ENCODE data around the gene KAT6B.
"Not testable (repeated sequence)": the region's sequence is repeated elsewhere in the genome, so short reads cannot be mapped to it uniquely, and the experiment has no call there.

Gene KAT6B

DNA sequence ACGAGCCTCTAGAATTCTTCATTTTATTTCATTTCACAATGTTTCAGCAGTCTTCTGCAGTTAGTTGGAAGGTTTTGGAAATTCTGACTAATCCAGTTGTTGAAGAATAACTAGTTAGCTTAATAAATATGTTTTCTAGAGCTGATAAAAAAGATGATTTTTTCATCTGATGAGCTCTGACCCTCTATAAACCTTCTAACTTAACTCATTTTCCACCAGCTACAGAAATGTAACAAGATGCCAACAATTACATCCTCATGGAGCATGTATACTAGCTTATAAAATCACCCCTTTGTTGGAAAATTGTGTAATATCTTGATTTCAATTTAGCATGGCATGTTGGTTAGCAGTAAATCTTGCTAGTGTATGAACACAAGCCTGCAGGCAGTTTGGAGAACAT is 33.1 kb downstream of the KAT6B start:
- no peak for DNase-seq (ENCODE audit: low spot score)

DNA sequence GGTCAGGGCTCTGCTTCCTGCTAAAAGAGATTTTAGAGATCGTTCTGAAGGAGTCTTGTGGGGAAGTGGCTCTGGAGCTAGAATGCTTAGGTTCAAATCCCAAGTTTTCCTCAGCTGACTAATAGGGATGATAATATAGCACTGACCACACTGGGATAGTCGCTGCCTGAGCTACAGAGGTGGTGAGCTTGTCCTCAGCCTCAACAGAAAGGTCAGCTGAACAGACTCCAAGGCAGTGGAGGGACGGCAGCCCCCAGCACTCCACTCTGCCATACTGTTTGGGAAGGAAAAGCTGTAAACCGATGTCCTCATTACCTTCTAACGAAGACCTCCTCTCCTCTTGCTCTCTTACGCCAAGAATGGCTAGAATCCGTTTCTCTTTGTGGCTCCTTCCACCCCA is 36.2 kb downstream of the KAT6B start:
- no peak for DNase-seq (ENCODE audit: low spot score)

DNA sequence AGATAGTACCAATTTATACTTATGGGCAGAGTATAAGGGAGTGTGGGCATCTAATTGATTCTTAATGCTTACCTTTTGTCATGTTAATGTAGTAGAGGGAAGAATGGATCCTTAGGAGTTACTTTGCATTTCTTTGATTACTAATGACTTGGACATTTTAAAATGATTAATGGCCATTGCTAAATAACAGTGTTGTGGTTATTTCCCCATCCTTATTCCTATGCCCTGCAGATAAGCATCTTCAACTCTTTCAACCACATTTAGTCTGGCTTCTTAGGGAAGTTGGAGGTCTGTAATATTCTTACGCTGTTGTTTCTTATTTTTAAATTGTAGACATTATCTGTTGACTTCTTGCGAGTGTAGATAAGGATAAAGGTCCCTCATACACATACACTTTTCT is 37.2 kb downstream of the KAT6B start:
- no peak for DNase-seq (ENCODE audit: low spot score)

DNA sequence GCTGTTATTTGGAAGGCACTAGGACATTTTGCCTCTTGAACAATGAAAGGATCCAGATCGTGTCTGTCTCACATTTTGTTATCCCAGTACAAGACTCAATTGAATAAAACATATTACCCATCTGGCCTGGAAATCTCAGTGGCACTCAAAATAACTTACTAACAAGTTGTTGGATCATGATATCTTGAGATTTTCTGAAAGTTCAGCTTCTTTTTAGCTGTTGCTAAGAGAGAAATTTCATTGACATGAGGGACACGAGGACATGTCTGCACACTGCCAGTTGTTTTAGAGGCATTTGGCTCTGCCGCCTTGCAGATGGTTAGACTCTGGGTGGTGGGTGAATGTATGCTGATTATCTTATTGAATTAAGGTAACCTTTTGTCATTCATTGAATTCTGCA is 41.0 kb downstream of the KAT6B start:
- no peak for DNase-seq (ENCODE audit: low spot score)

DNA sequence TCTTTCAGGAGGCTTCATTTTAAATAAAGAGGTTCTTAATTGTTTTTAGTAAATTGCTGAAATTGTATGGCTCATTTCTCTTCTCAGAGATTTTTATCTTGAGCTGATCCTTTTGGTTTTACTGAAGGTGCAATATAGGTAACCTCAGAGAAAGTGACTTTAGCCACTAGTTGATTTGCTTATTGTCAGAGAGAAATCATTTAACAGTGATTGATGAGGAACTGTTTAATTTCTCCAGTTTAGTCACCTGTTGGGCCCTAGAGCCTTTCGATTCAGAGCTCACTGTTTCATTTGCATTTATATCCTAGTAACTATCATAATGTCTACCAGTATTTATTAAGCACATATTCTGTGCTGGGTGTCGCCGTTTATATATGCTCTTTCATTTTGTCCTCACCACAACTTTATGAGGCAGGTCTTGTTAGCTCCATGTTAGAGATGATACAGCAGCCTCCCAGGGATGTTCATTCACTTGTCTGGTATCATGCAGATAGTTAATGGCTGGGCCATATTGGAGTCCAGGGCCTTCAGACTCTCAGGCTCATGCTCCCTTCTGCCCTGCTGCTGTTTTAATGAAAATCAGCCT is 42.1 kb downstream of the KAT6B start:
- DNase-seq (ENCODE audit: low spot score) = no peak

DNA sequence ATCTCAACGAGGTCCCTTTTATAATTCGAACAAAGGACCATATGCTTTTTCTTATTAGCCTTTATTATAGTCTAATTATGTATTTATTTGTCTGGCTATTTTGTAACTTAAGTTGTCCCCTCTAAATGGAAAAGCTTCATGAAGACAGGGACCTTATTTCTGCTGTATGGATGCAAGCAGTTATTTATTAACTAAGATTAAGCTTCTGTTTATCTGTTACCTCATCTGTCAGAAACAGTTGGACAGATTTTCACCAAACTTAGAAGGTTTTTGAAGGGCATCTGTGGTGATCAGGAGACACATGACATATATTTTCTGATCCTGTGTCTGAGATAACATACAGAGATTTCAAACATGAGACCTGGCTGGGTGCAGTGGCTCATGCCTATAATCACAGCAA is 43.2 kb downstream of the KAT6B start:
- no peak for DNase-seq (ENCODE audit: low spot score)

DNA sequence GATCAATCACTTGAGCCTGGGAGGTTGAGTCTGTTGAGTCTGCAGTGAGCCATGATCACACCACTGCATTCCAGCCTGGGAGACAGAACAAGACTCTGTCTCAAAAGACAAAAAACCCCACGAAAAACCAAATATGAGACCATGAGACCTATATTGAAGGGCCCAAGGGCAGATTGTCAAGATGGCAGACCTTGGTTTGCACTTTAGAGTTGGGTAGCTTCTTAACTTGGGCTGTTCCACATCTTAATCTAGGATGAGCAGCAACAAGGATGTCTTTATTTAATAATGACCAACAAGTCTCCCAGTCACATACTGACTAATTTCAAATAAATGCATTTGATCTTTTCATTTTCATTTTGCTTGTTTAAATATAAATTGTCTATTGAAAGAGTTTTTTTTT is 43.8 kb downstream of the KAT6B start:
- no peak for DNase-seq (ENCODE audit: low spot score)

DNA sequence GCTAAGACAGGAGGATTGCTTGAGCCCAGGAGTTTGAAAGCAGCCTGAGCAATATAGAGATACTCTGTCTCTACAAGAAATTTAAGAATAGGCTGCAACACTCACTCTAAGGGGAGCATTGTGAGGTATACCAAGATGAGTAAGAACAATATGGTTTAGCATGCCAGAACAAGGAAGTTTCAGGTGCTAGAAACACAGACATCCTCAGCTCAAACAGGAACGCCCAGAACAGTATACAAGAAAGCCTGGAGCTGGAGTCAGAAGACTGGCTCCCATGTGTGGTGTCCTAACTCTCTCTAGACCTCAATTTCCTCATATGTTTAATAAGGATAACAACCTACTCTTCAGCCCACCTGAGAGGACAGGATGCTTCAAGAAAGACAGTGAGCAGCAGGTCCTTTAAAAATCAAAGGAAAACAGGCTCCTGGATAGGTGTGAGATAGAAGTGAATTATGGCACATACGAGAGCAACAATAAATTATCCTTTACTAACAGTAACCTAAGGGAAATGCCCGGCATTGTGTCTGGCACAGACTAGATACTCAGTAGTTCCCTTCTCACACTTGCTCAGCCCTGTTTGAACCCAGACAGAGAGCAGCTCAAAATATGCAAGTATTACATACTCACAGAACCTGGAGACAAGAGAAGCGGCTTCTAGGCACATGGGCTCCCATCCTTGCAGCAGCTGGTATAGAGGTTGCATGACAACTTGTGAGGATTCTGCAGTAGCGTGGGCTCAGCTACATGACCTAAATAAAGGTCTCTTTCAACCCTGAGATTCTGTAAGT is 45.4 kb downstream of the KAT6B start:
- no peak for DNase-seq (ENCODE audit: low spot score)

DNA sequence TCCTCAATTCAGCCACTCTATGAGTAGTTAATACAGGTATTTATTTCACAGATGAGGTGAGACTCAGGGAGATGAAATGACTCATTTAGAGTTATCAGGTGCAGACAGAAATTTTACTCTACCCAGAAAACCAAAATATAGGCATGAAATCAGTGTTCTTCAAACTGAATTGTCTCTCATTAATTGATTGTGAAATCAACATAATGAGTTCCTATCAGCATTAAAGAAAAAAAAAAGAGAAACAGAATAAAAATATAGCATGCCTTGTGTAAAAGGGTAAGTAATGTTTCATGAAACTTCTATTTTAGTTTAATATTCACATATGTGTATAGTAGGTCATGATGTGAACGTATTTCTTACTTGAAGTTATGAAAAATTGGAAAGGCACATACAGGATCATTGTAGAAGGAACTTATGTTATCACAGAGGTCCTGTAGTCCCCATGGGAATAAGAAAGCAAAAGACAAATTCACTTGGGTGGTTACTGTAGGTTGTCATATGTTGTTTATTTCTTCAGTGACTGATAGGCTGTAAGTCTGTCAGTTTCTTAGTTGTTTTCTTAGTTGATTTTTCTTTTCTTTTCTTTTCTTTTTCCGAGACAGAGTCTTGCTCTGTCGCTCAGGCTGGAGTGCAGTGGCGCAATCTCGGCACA is 47.5 kb downstream of the KAT6B start:
- no peak for DNase-seq (ENCODE audit: low spot score)

DNA sequence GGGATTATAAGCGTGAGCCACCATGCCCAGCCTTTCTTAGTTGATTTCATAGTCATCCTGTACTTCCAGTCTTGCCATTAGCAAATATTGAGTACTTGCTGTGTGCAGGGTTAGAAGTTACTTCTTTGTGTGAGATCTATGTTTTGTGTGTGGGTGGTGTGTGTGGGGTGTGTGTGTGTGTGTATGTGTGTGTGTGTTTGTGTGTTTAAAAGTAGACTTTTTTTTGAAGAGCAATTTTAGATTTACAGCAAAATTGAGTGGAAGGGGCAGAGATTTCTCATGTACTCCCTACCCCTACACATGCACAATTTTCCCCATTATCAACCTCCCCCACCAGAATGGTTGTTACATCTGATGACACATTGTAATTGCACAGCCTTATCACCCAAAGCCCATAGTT is 48.2 kb downstream of the KAT6B start:
- no peak for DNase-seq (ENCODE audit: low spot score)

DNA sequence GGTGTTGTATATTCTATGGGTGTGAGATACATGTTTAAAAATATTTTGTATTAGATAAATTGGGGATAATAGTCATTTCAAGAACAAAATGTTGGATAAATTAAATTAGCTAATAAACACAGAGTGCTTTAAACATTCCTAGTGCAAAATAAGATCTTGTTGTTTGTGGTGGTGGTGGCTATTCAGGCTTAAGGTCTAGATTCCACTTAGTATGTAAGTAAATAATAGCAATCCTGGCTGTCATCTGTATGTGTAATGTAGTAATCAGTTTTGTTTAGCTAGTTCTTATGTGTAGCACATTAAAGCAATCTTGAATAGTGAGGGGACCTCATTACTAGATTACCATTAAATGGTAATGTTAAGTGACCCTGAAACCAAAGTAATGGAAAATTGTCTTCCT is 48.7 kb downstream of the KAT6B start:
- no peak for DNase-seq (ENCODE audit: low spot score)

DNA sequence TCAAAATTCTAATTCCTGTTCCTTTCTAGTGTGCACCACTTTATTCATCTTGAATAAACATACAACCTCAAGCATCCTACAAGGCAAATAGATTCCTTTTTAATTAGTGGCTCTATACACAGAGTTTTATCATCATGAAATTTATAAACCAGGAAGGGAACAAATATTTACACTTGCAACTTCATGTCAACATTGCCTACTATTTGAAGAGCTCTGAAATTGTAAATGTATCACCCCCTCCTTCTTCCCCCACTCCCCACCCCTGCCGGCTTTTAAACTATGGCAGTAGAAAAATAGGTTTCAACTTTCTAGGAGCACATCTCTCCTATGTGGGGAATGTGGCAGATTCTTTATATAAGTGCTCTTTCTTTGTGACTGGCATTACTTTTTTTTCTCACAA is 49.6 kb downstream of the KAT6B start:
- DNase-seq (ENCODE audit: low spot score) = no peak

DNA sequence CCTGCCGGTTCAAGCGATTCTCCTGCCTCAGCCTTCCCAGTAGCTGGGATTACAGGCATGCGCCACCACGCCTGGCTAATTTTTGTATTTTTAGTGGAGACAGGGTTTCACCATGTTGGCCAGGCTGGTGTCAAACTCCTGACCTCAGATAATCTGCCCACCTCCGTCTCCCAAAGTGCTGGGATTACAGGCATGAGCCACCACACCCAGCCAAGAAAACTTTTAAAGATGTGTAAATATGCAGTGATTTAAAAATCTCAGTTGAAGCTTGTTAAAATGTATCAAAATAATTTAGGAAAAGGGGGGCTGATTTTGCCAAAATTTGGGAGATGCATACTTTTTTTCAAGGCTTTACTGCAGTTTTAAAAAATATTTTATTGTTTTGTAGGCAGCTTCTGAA is 50.7 kb downstream of the KAT6B start:
- DNase-seq (ENCODE audit: low spot score) = not testable (repeated sequence)

DNA sequence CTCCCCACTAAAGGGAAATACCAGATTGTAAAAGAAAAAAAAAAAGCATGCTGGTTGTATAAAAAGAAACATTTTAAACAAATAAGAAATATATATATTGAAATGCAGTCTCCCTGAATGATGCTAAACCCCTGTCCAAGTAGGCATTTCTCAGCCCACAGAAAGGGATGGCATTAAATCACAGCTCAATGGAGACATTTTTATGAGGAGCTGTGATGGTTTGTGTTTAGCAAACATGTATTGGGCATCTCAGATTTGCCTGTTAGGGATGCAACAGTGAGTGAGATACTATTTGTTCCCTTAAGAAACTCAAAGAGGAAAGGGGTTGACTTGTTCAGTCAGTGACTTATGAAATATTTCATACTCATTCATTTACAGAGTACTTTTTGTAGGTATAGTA is 51.5 kb downstream of the KAT6B start:
- no peak for DNase-seq (ENCODE audit: low spot score)

DNA sequence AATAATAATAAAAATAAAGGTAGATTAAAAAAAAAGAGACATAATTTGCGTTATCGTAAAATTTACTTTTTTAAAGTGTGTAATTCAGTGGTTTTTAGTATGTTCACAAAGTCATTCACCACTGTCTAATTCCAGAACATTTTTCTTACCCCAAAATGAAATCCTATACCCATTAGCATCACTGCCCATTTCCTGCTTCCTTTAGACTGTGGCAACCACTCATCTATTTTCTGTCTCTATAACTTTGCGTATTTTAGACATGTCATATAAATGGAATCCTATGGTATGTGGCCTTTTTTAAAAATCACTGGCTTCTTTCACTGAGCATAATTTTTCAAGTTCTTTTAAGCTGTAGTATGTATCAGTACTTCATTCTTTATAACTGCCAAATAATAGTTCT is 53.6 kb downstream of the KAT6B start:
- no peak for DNase-seq (ENCODE audit: low spot score)

DNA sequence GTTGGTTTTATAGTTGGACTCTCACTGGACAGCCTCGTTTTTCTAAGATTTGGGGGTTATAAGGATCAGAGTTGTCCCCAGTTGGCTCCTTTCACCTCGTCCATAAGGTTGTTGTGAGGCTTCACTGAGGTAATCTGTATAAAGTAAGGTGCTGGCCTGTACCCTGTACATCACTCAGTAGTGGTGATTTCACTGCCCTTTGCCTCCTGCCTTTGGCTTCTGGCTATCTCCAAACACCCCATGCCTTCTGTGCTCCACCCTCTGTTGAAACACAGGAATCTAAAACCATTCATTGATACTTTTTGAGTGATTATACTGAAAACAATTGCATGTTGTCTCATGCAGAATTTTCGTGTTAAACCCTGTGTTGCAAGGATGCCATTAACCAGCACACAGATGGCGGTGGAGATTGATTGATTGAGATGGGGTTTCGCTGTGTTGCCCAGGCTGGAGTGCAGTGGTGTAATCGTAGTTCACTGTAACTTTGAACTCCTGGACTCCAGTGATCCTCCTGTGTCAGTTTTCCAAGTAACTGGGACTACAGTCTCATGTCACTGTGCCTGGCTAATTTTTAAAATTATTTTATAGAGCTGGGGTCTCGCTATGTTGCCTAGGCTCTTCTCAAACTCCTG is 55.0 kb downstream of the KAT6B start:
- no peak for DNase-seq (ENCODE audit: low spot score)

DNA sequence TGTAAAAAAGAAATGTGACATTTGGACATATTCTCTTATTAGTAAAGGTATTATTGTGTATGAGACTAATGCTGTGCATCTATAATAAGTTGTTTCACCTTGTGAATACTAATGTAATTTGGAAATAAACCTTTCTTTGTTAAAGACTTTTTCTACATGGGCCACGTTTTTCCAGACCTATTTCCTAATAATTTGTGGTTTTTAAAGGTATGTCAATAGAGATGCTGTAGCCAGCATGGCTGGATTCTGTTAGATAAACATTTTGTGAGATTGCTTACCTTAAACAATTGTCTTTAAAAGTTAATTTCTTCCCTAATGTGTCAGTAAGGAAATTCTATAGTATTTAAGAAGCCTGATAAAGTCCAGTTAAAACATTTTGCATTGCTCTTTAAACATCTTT is 56.0 kb downstream of the KAT6B start:
- DNase-seq (ENCODE audit: low spot score) = no peak

DNA sequence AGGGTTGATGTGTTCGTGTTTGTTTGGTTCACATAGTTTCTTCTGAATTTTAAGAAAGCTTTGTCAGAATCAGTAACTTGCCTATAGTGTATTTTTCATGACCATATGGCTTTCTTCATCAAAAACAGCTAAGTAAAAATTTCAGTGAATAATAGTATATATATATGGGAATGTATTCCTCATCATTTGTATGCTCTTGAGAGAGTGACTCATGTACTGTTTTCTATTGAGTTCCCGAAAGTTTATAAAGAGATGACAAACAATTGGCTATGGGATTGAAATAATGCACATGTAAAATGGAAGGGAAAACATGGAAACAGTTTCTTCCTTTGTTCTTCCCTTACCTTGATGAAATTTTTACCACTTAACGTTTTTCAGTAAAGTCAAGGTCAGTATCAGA is 56.4 kb downstream of the KAT6B start:
- no peak for DNase-seq (ENCODE audit: low spot score)

DNA sequence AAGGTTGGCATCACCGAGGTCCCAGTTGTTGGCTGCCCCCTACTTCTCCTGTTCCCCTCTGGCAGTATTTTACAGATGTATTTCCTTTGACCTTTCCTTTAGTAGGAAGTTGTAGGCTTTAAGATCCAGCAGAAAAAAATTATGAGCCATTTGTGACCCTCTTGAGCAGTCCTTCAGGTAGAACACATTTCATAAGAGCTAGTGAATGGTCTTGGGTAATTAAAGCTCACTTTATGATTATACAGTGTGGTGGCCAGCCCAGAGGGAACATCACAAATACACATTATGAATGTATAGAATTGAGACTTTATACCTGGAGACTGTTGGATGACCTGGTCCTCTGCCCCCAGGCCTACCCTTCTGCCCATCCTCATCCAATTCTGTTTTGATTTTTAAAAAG is 57.0 kb downstream of the KAT6B start:
- DNase-seq (ENCODE audit: low spot score) = no peak

DNA sequence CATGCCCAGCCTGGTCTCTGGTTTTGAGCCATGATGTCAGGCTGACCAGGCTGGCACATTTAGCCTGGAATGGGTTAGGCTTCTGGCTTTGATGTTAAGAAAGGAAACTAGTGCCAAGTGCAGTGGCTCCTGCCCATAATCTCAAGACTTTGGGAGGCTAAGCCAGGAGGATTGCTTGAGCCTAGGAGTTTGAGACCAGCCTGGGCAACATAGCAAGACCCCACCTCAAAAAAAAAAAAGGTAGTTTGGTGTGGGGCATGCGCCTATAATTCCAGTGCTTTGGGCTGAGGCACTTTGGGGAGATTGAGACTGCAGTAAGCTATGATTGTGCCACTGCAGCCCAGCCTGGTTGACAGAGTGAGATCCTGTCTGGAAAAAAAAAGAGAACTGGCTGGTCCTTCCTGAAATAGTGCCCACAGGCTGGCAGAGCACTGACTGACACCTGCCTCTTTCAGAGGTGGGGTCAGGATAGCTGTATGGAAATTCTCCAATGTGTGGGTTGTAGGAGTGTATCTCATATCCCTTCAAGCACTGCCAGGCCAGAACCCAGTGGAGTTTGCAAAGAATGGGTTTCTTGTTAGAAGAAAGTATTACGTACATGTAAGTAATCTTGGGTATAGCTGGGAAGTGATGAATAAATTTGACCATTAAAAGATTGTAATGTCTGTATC is 61.3 kb downstream of the KAT6B start:
- no peak for DNase-seq (ENCODE audit: low spot score)

DNA sequence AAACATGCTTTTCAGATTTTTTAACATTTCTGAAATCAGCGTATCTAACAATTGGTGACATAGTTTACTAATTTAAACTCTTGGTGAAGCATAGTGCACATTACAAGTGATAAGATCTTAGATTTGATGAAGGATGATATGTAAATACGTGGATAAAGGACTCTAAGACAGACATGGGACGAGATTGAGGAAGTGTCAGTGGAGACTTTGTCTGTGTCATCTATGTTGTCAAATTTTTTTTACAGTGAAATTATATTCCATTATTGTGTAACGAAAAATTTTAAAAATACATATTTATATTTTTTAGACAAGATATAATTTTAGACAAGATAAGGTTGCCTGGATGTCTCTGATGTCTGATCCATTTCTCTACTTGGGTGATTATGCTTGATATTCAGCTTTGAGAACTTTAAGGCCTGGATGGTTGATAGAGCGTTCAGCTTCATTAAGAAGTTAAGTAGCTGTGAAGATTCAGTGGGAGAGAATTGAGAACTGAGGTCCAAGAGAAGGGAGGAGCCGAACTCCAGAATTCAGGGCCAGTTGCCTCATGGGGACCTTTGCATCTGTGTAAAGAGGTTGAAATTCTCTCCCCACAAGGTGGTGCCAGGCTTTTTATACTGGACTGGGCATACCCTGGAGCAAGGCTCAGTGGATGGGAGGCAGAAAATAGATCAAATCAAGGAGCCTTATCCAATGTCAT is 62.7 kb downstream of the KAT6B start:
- DNase-seq (ENCODE audit: low spot score) = no peak

DNA sequence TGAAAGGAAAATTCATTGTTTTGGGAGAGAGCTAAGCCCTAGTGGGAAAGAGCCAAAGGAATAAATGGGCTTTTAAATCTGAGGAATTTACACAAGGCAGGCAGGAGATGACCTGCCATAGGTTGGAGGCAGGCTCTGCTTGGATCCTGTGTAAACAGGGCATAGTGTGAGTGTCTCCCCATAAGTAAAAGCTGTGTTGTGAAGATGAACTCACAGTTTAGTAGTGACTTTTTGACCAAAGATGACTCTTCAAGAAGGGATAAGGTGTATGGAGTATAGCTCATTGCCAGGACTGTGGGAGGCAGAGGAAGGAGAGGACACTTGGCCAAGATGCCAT is 63.2 kb downstream of the KAT6B start:
- no peak for DNase-seq (ENCODE audit: low spot score)

Data from ecto neural progenitor cell (in vitro differentiated cells).